HG02642 (cell line): Measurements from ENCODE around the gene GPC3.
"Not testable (repeated sequence)": the region's sequence is repeated elsewhere in the genome, so short reads cannot be mapped to it uniquely, and the experiment has no call there.

Experiments used
- ATAC-seq: cut with Tn5 transposase; IDR thresholded peaks from one replicate; pipeline ENCODE4 v1.9.1; 2021; ENCODE audit warnings: mild to moderate bottlenecking; ENCODE audit not compliant: unreplicated experiment, poor library complexity

GPC3 gene

GRCh38 chrX:133985164-133985966 is at the start of gene GPC3:
TSS of gene GPC3 (minus strand) at chrX:133985594.
- ATAC-seq, result peak; percentile 54

- no peak for ATAC-seq
Observed at GRCh38 chrX:134032441-134032840, 47.0 kb upstream of the GPC3 start.

GRCh38 chrX:134026565-134027311 is 41.3 kb upstream of the GPC3 start:
- no peak for ATAC-seq

DNA sequence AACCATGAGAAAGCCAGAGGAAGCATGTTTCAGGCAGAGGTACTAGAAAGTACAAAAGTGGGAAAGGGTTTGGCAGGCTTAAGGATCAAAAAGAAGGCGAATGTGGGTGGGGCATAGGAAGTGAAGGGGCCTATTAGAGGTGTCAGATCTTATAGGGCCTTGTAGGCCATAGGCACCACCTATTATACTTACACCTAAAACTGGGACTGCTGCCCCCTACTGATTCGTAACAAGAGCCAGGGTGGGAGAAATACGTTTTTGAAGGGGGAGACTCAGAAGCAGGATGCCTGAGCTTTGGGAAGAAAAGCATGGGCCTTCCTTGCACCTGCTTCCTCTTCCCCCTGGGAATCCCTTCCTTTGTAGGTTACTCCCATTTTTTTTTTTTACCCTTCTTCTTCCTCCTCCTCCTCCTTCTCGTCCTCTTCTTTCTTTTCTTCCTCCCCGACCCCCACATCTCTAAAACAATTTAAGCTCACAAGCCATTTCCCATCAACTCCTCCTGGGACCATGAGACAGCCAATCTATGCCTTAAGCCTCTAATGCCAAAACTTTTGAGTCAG is 40.7 kb upstream of the GPC3 start:
- no peak for ATAC-seq

GRCh38 chrX:134024686-134025377 is 39.4 kb upstream of the GPC3 start:
- no peak for ATAC-seq

DNA sequence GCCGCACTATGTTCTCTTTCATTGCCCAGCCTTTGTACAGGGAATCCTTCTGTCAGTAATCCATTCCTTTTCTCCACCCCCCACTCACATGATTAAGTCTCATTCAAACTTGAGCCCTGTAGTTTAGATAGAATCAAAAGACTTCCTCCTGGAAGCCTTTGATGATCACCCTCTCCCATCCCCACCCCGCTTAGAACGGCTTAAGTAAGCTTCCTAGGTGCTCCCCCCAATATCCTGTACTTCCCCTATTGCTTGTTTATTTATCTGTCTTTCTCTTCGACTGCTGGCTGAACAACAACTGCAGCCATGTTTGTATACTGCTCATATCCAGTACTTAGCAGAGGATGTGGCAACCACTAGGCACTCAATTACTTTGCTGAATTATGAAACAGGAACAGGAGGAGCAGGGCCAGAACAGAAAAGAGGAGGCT is 38.5 kb upstream of the GPC3 start:
- no peak for ATAC-seq

DNA sequence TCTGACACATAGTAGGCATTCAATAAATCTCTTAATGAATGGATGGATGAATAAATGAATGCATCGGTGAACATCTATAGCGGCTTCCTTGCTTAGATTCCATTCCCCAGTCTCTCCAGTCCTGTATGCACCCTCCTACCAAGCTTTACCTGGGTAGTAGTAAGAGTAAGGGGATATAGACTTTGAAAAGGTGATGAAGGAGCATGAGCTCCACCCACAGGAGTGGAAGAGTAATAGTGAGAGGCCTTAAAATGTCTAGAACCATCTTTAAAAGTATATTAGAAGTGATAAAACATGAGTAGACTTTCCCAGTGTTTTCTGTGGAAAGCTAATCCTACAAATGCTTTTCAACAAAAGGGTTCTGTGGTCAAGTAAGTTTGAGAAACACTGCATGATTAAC is 35.5 kb upstream of the GPC3 start:
- ATAC-seq, result no peak

DNA sequence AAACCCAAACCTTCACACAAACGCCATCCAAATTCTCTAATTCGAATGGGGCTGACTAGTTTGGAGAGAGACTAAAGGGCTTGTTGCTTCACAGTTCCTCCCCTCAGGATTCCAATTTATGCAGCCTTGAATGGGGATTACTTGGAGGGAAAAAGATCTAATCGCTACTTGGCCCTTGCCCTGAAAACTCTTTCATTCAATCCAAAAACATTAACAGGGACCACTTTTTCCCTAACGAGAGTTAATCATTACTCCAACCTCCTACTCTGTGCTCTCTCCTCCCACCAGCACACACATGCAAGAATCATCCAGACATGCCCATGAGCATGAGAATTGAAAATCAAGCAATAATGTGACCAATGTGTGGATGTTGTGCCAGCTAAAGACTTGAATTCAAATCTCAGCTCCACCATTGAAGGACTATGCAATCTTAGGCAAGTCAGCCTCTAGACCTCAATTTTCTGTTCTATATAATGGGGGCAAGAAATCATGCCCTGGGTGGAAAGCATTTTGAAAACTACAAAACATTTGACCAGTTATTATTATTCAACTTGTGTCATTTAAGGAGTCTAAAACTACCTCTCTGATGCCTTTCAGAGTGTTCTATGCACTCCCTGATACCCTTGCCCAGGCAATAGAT is 34.3 kb upstream of the GPC3 start:
- no peak for ATAC-seq

GRCh38 chrX:134016309-134016708 is 30.9 kb upstream of the GPC3 start:
- not testable (repeated sequence) for ATAC-seq

DNA sequence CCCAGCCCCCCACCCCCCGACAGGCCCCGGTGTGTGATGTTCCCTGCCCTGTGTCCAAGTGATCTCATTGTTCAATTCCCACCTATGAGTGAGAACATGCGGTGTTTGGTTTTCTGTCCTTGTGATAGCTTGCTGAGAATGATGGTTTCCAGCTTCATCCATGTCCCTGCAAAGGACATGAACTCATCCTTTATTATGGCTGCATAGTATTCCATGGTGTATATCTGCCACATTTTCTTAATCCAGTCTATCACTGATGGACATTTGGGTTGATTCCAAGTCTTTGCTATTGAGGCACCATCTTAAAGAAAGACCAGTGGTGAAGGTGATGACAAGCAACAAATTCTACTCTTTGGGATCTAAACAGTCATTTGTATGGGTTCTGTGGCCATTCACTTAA is 30.1 kb upstream of the GPC3 start:
- not testable (repeated sequence) for ATAC-seq

DNA sequence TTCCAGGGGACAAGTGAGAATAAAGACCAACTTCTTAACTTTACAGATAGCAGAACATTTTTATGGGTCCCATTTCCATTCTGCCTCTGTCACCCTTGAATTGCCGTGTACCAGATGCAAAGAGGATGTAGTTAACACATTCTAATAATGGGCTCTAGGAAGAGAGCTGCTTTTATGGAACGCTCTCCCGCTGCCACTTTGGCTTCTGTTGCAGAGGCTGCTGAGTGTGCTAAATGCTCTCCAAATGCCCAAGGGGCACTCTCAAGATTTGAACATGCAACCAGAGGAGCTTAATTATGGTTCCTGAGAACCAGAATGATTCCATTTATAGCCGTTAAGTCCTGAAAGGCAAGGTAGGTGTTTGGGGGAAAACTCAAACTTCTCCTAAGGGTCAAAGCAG is 28.1 kb upstream of the GPC3 start:
- no peak for ATAC-seq

DNA sequence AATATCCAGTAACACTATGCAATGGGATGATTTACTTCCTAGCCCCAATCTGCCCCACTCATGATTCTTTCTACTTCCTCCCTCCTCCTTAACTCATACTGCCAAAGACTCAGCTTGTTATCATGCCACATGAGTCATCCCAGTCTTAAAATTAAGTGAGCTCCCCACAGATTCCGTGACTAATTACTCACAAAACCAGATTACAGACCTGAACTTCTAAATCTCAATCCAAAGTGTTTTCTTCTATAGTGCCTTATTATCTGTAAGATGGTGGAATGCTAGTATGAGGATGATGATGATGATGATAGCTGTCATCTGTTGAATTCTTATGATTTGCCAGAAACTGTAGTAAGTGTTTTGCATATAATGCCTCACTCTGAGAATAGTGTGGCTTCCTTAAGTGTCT is 27.7 kb upstream of the GPC3 start:
- no peak for ATAC-seq

- ATAC-seq, result no peak
Observed at GRCh38 chrX:134010690-134011089, 25.3 kb upstream of the GPC3 start.

- no peak for ATAC-seq
Observed at GRCh38 chrX:134007716-134008115, 22.3 kb upstream of the GPC3 start.

GRCh38 chrX:134006484-134007161 is 21.2 kb upstream of the GPC3 start:
- no peak for ATAC-seq

GRCh38 chrX:134004084-134004483 is 18.7 kb upstream of the GPC3 start:
- ATAC-seq, result no peak

- ATAC-seq, result no peak
Observed at GRCh38 chrX:134002921-134003615, 17.7 kb upstream of the GPC3 start.

GRCh38 chrX:134000260-134001245 is 15.2 kb upstream of the GPC3 start:
- no peak for ATAC-seq
